MM.1S (cell line): ENCODE measurements around the gene DMBT1.

Experiments used
- CTCF ChIP-seq: fragments of 300-600 bp; sonication (generic); IDR thresholded peaks from 2 replicates; pipeline ENCODE4 v1.5.1; 2016; ENCODE audit warnings: antibody characterized with exemption, low read length, mixed read lengths
- EZH2phosphoT487 ChIP-seq: fragments of 300-600 bp; sonication (generic); IDR thresholded peaks from 2 replicates; pipeline ENCODE4 v1.6.1; 2018; ENCODE audit warnings: antibody characterized with exemption, low read length

- TF ChIP-seq EZH2phosphoT487: no peak
- TF ChIP-seq CTCF: no peak
Observed at GRCh38 chr10:122673731-122674130, 113.2 kb downstream of the DMBT1 start.
